HG02938 (cell line): ENCODE data around the gene TIAM1.

Experiments
- ATAC-seq: cut with Tn5 transposase; IDR thresholded peaks from one replicate; pipeline ENCODE4 v1.9.1; 2021; ENCODE audit warnings: mild to moderate bottlenecking, moderate library complexity; ENCODE audit not compliant: unreplicated experiment

TIAM1 gene, protein sequence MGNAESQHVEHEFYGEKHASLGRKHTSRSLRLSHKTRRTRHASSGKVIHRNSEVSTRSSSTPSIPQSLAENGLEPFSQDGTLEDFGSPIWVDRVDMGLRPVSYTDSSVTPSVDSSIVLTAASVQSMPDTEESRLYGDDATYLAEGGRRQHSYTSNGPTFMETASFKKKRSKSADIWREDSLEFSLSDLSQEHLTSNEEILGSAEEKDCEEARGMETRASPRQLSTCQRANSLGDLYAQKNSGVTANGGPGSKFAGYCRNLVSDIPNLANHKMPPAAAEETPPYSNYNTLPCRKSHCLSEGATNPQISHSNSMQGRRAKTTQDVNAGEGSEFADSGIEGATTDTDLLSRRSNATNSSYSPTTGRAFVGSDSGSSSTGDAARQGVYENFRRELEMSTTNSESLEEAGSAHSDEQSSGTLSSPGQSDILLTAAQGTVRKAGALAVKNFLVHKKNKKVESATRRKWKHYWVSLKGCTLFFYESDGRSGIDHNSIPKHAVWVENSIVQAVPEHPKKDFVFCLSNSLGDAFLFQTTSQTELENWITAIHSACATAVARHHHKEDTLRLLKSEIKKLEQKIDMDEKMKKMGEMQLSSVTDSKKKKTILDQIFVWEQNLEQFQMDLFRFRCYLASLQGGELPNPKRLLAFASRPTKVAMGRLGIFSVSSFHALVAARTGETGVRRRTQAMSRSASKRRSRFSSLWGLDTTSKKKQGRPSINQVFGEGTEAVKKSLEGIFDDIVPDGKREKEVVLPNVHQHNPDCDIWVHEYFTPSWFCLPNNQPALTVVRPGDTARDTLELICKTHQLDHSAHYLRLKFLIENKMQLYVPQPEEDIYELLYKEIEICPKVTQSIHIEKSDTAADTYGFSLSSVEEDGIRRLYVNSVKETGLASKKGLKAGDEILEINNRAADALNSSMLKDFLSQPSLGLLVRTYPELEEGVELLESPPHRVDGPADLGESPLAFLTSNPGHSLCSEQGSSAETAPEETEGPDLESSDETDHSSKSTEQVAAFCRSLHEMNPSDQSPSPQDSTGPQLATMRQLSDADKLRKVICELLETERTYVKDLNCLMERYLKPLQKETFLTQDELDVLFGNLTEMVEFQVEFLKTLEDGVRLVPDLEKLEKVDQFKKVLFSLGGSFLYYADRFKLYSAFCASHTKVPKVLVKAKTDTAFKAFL (N-terminal part only)

DNA sequence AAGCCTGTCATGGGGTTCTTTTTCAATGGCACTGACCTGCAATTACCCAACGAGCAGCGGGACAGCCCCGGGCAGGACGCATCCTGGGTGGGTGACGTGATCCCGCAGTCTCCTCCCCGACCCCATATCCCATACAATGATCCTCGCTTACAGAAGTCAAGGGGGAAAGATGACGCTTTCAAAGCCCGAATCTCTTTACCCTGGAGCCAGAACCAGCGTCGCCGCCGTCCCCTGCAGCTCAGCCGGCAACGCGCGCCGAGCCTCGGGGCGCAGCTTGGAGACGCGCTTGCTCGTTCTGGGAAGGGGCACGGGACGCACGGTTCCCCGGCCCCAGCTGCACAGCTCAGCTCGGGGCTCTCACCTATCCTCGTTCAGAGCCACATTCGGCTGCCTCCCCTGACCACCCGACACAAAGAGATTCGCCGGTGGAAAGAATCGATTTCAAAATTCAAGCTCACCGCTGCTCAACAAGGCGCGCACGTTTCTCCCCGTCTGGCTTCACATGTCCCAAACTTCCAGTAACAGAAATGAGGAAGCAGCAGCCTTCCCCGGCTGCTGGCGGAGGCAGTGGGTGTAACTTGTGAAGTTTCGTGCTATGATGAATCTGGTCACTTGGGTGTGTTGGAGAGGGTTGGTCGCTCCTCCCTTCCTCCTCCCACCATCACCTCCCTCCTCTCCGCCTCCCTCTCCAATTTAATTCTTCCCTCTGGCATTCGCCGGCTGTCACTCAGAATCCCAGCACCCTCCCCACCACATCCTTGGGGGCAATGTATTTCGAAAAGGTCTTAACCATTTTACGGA is at the start of gene TIAM1:
TIAM1 (minus strand) TSS at position 582 of the 801 bp plus-strand sequence. CDS start 77,289 bp downstream, outside the sequence.
- ATAC-seq = no peak

- ATAC-seq = no peak
Measured at GRCh38 chr21:31387560-31388186, 43.6 kb upstream of the TIAM1 start.

DNA sequence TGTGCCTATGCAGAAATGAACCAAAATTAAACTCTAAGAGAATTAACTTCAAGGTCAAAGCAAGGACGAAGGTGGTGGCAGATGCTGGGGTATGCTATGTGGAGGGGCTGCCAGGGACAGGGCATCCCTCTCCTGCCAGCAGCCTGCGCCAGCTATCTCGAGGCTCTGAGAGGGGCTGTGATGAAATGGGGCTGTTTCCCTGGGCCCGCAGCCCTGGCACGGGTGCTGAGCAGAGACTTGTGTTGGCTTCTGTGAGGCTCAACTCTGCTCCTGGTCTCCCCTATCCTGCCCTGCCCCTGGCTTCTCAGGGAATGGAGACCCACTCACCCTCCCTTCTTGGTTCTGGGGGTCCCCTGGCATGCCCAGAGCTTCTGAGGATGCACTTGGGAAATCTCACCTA is 41.9 kb upstream of the TIAM1 start:
- no peak for ATAC-seq

- no peak for ATAC-seq
Measured at GRCh38 chr21:31383770-31384169, 39.7 kb upstream of the TIAM1 start.

DNA sequence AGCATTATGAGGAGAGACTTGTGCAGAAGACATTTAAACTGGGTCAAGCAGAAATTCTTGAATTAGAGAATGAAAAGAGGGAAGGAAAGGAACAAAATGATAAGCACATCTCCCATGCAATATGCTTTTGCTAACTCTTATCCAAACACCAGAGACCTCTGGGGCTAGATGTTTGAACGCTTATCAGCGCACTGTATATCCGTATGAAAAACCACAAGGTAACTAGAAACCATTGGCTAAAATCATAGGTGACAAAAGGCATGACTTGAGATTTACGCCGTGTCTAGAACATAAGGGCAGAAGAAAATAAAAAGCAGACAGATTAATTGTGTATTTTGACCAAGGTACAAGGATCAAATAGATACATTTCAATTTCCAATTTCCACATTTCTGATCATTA is 38.0 kb upstream of the TIAM1 start:
- no peak for ATAC-seq

DNA sequence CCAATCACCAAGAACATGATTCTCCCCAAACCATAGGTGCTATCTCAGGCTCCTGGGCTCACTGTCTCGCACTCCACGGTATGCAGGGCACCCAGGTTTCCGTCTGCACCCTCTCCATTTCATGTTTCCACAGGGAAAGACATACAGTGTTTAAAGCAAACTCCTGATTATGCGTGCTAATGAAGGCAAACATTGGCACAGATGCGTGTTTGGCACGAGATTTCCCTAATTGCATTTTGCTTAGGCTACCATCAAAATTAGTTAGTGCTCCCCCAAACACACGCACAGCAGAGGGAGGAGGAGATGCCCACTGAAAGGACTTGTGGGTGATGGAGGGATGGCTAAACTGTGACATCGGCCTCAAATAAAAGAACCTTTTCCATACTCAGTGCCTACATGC is 32.2 kb upstream of the TIAM1 start:
- ATAC-seq = no peak

- no peak for ATAC-seq
Measured at GRCh38 chr21:31374395-31374794, 30.3 kb upstream of the TIAM1 start.

GRCh38 chr21:31372471-31372765 is 28.4 kb upstream of the TIAM1 start:
- ATAC-seq = no peak

- ATAC-seq = no peak
Measured at GRCh38 chr21:31371715-31372470, 27.8 kb upstream of the TIAM1 start.

DNA sequence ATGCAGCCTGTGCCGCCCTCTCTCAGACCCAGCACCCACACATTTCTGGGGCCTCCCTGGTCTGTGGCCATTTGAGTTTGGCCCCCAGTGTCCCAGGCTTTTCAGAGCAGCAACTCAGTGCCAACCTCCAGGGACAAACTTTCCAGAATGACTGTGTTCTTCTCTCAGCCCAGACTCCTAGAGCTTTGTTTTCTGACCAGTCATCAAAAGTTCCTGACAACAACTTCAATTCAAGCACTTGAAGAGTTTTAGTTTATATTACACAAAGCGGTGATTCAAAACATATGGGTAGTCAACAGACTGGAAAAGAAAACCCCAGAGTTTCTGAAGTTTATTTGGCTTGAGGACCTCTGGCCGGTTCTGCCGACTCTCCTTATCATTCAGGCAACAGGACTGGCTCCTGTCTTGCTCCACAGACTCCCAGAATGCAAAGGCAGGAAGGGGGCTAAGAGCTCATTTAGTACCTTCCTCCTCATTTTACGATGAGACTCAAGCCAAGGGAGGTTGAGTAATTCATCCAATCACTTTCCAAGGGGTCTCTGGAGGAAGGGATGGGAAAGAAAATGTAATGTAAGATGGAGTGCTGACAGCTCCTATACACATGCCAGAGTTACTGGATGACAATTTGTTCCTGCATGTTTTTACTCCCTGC is 27.0 kb upstream of the TIAM1 start:
- no peak for ATAC-seq

- no peak for ATAC-seq
Measured at GRCh38 chr21:31370281-31370892, 26.3 kb upstream of the TIAM1 start.

DNA sequence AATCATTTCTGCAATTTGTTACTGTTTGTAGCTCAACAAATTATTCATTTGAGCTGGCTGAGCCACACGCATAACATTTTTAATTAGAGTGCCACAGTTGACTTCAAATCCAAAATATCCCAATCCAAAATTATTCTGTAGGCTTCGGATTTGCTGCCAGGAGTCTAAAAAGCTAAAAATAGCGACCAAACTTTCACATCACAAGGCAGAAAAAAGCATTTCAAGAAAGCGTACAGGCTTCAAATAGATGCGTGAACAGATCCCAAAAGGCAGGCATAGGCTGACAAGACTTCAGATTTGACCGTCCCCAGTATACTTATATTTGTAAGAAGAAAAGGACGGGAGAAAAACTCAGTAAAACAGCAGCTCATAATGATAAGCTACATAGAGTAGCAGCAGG is 24.3 kb upstream of the TIAM1 start:
- no peak for ATAC-seq

- ATAC-seq = no peak
Measured at GRCh38 chr21:31367801-31368200, 23.7 kb upstream of the TIAM1 start.

DNA sequence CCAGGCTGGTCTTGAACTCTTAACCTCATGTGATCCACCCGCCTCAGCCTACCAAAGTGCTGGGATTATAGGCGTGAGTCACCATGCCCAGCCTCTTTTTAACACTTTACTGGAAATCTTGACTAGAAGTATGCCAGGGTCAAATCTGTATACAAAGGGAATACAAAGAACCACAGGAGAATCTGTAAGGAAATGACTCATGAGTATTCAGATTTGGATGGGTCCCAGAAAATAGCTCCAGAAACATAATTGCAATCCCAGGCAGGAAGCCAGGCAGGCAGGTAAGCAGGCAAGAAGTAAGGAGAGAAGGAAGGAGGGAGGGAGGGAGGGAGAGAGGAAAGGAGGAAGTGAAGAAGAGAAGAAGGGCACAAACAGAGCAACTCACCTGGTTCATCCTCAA is 22.8 kb upstream of the TIAM1 start:
- ATAC-seq = no peak

DNA sequence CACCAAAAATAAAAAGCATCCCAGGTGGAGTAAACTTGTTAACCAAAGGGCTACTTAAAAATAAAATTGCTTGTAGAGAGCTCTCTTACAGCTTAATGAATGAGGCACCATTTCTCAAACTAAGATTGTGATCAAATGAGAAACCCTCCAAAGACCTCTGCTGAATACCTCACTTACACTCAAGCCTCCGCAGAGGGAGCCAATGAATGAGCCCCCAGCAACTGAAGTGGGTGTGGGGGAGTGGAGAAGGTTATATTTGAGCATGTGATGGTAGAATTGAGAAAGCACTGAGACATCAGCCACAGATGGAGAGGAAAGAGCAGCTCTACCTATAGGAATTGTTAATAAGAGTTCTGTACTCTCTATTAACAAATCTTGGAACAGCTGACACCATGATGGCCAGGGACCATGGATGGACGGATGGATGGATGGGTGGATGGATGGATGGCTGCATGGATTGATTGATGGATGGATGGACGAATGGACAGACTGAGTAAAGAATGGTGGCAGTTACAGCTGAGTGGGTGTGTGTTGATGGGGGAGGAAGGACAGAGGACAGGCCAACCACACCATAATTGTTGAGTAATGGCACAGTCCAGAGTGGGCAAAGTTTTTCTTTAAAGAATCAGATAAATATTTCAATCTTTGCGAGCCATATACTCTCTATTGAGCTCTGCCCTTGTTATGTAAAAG is 20.3 kb upstream of the TIAM1 start:
- no peak for ATAC-seq

DNA sequence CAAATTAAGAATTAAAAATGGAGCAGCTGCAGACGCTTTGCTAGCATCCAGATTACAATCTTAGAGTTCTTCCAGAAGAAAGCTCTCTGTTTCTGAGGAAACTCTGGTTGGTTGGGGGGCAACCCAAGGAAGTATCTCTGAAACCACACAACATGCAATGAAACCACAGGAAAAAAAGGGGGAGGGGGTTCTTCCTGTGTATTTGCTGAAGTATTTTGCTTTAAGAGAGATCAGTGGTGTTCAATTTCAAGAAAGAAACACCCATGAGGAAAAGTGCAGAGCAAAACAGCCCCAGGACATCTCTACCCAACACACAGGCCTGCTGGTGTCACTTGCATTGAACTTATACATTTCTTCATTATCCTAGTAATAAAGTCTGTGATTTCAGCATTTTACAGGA is 19.7 kb upstream of the TIAM1 start:
- no peak for ATAC-seq

- no peak for ATAC-seq
Measured at GRCh38 chr21:31360717-31361116, 16.7 kb upstream of the TIAM1 start.

GRCh38 chr21:31358158-31358557 is 14.1 kb upstream of the TIAM1 start:
- no peak for ATAC-seq
